Measurements from ENCODE around the gene CHD1. TPM values are rescaled to one million over a fixed set of nuclear protein-coding genes. Genes with fewer than 3 reads are reported as not detected.
A peak's percentile ranks its signal among the peaks of the same experiment; 100 is the strongest.

CHD1 gene
- total and polyA plus RNA-seq, 9 of the 15 experiments (the other 6 are each of a cell fraction or from before 2014, with no cell fraction given): 27.3 to 133 (median 58.7) TPM

DNA sequence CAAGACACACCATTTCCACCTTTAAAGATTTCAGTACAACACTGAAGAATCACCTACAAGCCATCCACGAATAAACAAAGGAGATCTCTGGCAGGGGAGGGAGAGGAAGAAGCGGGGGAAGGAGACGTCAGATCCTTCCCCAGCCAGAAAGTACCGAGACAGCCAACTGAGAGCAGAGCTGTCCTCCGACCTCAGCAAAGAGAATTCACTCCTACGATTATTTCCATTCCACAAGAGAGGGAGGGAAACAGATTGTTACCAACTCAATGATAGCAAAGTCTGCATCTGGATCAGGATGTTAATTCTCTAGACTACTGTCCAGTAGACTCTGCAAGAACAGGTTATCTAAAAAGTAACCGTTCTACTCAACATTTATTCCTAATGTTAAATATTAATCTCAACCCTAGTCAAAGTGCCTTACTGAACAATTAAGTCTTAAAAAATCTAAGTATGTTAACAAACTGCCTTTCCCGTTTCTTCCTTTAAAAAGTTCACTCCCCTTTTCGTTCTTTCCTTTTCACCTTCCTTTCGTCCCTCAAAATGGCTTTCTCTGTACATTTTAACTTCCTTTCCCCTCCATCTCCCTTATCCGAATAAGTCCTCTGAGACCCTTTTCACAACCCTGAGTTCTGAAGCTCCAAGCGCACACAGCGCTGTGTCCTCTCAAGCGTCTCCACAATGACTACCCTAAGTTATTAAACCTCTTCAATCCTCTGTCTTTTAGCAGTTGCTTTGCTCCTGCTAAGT lies 1.4 kb downstream of the CHD1 start (continued):
- TF ChIP-seq ARHGAP35 (IDR thresholded peaks at IDR 0.05; ENCODE audit: partially characterized antibody): peak; percentile 42
- TF ChIP-seq, protein P1, sequence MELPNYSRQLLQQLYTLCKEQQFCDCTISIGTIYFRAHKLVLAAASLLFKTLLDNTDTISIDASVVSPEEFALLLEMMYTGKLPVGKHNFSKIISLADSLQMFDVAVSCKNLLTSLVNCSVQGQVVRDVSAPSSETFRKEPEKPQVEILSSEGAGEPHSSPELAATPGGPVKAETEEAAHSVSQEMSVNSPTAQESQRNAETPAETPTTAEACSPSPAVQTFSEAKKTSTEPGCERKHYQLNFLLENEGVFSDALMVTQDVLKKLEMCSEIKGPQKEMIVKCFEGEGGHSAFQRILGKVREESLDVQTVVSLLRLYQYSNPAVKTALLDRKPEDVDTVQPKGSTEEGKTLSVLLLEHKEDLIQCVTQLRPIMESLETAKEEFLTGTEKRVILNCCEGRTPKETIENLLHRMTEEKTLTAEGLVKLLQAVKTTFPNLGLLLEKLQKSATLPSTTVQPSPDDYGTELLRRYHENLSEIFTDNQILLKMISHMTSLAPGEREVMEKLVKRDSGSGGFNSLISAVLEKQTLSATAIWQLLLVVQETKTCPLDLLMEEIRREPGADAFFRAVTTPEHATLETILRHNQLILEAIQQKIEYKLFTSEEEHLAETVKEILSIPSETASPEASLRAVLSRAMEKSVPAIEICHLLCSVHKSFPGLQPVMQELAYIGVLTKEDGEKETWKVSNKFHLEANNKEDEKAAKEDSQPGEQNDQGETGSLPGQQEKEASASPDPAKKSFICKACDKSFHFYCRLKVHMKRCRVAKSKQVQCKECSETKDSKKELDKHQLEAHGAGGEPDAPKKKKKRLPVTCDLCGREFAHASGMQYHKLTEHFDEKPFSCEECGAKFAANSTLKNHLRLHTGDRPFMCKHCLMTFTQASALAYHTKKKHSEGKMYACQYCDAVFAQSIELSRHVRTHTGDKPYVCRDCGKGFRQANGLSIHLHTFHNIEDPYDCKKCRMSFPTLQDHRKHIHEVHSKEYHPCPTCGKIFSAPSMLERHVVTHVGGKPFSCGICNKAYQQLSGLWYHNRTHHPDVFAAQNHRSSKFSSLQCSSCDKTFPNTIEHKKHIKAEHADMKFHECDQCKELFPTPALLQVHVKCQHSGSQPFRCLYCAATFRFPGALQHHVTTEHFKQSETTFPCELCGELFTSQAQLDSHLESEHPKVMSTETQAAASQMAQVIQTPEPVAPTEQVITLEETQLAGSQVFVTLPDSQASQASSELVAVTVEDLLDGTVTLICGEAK (IDR thresholded peaks at IDR 0.05): peak; percentile 22; the same call in 1 of the 2 replicates
- TF ChIP-seq, protein P1 (CRISPR knock-in tag; IDR thresholded peaks at IDR 0.05): no peak
- no peak for TF ChIP-seq HEY1 (CRISPR knock-in tag; IDR thresholded peaks at IDR 0.05; ENCODE audit: borderline replicate concordance)
- TF ChIP-seq ZNF23 (CRISPR knock-in tag; IDR thresholded peaks at IDR 0.05): no peak
- TF ChIP-seq HDAC3 (IDR thresholded peaks at IDR 0.05; ENCODE audit: borderline replicate concordance, partially characterized antibody): no peak
- TF ChIP-seq FIP1L1 (IDR thresholded peaks at IDR 0.05; ENCODE audit: low read depth, low read length, poor library complexity, severe bottlenecking): no peak
- TF ChIP-seq, protein P2, sequence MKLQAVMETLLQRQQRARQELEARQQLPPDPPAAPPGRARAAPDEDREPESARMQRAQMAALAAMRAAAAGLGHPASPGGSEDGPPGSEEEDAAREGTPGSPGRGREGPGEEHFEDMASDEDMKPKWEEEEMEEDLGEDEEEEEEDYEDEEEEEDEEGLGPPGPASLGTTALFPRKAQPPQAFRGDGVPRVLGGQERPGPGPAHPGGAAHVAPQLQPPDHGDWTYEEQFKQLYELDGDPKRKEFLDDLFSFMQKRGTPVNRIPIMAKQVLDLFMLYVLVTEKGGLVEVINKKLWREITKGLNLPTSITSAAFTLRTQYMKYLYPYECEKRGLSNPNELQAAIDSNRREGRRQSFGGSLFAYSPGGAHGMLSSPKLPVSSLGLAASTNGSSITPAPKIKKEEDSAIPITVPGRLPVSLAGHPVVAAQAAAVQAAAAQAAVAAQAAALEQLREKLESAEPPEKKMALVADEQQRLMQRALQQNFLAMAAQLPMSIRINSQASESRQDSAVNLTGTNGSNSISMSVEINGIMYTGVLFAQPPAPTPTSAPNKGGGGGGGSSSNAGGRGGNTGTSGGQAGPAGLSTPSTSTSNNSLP (IDR thresholded peaks at IDR 0.05; ENCODE audit: borderline replicate concordance, low read depth, low read length): no peak
- no peak for TF ChIP-seq ATF1 (CRISPR knock-in tag; IDR thresholded peaks at IDR 0.05)
- peak; percentile 38; the same call in 1 of the 2 replicates for TF ChIP-seq ATF1 (tag; IDR thresholded peaks at IDR 0.05)
- TF ChIP-seq, protein P3, sequence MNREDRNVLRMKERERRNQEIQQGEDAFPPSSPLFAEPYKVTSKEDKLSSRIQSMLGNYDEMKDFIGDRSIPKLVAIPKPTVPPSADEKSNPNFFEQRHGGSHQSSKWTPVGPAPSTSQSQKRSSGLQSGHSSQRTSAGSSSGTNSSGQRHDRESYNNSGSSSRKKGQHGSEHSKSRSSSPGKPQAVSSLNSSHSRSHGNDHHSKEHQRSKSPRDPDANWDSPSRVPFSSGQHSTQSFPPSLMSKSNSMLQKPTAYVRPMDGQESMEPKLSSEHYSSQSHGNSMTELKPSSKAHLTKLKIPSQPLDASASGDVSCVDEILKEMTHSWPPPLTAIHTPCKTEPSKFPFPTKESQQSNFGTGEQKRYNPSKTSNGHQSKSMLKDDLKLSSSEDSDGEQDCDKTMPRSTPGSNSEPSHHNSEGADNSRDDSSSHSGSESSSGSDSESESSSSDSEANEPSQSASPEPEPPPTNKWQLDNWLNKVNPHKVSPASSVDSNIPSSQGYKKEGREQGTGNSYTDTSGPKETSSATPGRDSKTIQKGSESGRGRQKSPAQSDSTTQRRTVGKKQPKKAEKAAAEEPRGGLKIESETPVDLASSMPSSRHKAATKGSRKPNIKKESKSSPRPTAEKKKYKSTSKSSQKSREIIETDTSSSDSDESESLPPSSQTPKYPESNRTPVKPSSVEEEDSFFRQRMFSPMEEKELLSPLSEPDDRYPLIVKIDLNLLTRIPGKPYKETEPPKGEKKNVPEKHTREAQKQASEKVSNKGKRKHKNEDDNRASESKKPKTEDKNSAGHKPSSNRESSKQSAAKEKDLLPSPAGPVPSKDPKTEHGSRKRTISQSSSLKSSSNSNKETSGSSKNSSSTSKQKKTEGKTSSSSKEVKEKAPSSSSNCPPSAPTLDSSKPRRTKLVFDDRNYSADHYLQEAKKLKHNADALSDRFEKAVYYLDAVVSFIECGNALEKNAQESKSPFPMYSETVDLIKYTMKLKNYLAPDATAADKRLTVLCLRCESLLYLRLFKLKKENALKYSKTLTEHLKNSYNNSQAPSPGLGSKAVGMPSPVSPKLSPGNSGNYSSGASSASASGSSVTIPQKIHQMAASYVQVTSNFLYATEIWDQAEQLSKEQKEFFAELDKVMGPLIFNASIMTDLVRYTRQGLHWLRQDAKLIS (CRISPR knock-in tag; IDR thresholded peaks at IDR 0.05): no peak
- TF ChIP-seq, protein P4, sequence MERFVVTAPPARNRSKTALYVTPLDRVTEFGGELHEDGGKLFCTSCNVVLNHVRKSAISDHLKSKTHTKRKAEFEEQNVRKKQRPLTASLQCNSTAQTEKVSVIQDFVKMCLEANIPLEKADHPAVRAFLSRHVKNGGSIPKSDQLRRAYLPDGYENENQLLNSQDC (CRISPR knock-in tag; IDR thresholded peaks at IDR 0.05): no peak
- TF ChIP-seq ZFP1 (CRISPR knock-in tag; IDR thresholded peaks at IDR 0.05): no peak
